Right lobe of liver (tissue), 6 donors: ENCODE measurements around the gene NME4. TPM values are rescaled to one million over a fixed set of nuclear protein-coding genes. Genes with fewer than 3 reads are reported as not detected.

Experiments
- ATAC-seq, 4 donors: fragments of 200-7000 bp; cut with Tn5 transposase; one replicate each; pipeline ENCODE4 v1.9.1; 2020; ENCODE audit warnings: mild to moderate bottlenecking in 4 of 4, moderate library complexity in 4 of 4
- DNase-seq, 3 donors: peaks; one replicate each; pipeline ENCODE4 v3.0.0-alpha.2; 2020
- H3K27ac ChIP-seq, 3 donors: fragments of 200-600 bp; one replicate each; pipeline ENCODE4 v1.8.0; 2022
- H3K27me3 ChIP-seq, 2 donors: fragments of 200-600 bp; one replicate each; pipeline ENCODE4 v1.8.0; 2022
- H3K36me3 ChIP-seq, 4 donors: fragments of 200-600 bp; sonication (generic) in 1 of 4; one replicate each; pipeline versions ENCODE4 v1.5.1 to v1.8.0; 2017 to 2022; ENCODE audit warnings: control low read depth in 1 of 4
- H3K4me1 ChIP-seq, 4 donors: fragments of 200-600 bp; sonication (generic) in 1 of 4; one replicate each; pipeline versions ENCODE4 v1.5.1 to v1.8.0; 2017 to 2022; ENCODE audit warnings: control low read depth in 1 of 4
- H3K4me3 ChIP-seq, 3 donors: fragments of 200-600 bp; one replicate each; pipeline ENCODE4 v1.8.0; 2022
- H3K9me3 ChIP-seq, 4 donors: fragments of 200-600 bp; sonication (generic) in 1 of 4; one replicate each; pipeline versions ENCODE4 v1.5.1 to v1.8.0; 2017 to 2022; ENCODE audit warnings: control low read depth in 1 of 4
- POLR2A ChIP-seq: fragments of 450-650 bp; IDR thresholded peaks from one replicate; pipeline ENCODE4 v1.6.1; 2017; ENCODE audit warnings: antibody characterized with exemption, mild to moderate bottlenecking
- WGBS: methylation state at CpG from one replicate; pipeline ENCODE4 v1.1.6; 2018; ENCODE audit warnings: low coverage, low lambda C conversion rate; ENCODE audit not compliant: insufficient coverage; ENCODE audit errors: missing lambda C conversion rate; 5-methylcytosine and 5-hydroxymethylcytosine counted together
- intact Hi-C, 2 donors: fragments of 100-400 bp; cut with DNase I; formaldehyde crosslinking; loops; one replicate each; pipeline versions ENCODE4 v1.11.2 to v1.14.1; 2022
- total RNA-seq, 6 experiments: library from RNA; depleted of rRNA in 2 of 6; stranded (reverse); fragments of >200 nt in 2 of 6; fragmentation: NEBNext Ultra II Directional in 3 of 6; extraction: Animal tissue kit (Norgen Biotek cat#: 25700) in 3 of 6; gene quantifications; one replicate each; pipeline versions ENCODE4 v1.1.0 to v1.2.4, GENCODE V29; 2016 to 2023
- TF ChIP-seq, protein P1 (sequence below), 4 donors: fragments of 200-600 bp in 3 of 4; fragments of 450-650 bp in 1 of 4; IDR thresholded peaks; one replicate each; pipeline versions ENCODE4 v1.5.1 to v1.8.0; 2016 to 2022; ENCODE audit warnings: antibody characterized with exemption in 4 of 4, mild to moderate bottlenecking in 2 of 4
- donor health status: DM: no; HTN: yes; CAD: no.
- donor health status: DM: no; HTN: no; CAD: no.
- donor health status: DM: no; HTN: no; CAD: no.
- donor health status: DM: no; HTN: yes; CAD: no.
- donor health status: DM: no; HTN: yes; CAD: no.

NME4 gene
- total RNA-seq, 6 experiments from 2014 or later = 50.3 to 83.6 (median 61.0) TPM

DNA sequence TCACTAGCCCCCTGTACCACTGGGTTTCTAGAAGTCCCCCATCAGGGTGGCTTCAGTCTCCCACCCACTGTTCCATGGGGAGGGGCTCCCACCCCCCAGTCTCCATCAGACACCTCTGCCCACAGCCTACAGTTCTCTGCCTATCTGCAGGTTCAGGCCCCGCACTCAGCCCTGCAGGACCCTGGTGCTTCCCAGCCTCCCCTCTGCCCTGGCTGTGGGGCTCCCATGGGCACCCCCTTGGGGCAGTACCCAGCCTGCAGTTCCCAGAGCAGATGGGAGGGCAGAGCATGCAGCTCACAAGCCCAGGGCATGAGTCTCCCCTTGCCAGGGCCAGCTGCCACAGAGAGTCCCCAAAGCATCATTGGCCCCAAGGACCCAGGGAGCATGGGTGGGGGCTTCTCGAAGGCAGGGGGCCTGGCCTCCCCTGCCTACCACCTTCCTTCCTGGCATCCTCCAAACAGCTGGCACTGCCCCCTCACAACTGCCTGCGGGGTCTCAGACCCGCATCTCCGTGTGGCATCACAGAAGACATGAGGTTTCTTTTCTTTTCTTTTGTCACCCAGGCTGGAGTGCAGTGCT is 23.9 kb upstream of the NME4 start:
- 100% methylated on average over 2 of the region's 5 CpGs for WGBS
- DNase-seq = no peak
- intact Hi-C loops = no loop called here

DNA sequence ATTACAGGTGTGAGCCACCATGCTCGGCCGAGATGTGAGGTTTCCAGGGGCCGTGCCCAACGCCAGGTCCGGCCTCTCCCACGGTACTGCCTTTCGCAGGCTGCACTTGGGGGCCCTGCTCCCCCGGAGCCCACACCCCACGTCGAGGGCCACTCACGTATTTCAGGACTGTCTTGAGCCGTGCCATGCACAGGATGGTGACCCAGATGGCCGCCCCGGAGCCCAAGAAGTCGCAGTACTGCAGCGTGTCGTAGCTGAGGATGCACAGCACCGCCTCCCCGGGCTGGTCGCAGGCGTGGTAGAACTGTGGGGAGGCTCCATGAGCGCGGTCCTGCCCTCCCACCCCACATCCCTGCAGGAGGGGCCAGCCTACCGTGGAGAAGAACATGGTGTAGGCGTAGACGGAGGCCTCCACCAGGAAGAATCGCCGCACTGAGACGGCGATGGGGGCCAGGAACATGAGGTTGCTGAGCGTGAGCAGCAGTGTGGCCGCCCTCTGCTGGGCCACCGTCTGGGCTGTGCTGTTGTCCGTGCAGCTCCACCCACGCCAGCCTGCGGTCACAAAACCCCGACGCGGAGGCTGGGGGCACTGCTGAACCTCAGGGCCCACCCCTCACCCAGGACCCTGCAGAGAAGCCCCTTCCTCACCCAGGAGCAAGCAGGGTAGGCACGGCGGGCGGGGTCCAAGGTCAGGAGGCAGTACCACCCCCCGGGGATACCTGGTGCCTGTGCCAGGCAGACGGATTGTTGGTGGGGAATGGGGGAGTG is 23.0 kb upstream of the NME4 start:
- TF ChIP-seq POLR2A = no peak
- TF ChIP-seq, protein P1, sequence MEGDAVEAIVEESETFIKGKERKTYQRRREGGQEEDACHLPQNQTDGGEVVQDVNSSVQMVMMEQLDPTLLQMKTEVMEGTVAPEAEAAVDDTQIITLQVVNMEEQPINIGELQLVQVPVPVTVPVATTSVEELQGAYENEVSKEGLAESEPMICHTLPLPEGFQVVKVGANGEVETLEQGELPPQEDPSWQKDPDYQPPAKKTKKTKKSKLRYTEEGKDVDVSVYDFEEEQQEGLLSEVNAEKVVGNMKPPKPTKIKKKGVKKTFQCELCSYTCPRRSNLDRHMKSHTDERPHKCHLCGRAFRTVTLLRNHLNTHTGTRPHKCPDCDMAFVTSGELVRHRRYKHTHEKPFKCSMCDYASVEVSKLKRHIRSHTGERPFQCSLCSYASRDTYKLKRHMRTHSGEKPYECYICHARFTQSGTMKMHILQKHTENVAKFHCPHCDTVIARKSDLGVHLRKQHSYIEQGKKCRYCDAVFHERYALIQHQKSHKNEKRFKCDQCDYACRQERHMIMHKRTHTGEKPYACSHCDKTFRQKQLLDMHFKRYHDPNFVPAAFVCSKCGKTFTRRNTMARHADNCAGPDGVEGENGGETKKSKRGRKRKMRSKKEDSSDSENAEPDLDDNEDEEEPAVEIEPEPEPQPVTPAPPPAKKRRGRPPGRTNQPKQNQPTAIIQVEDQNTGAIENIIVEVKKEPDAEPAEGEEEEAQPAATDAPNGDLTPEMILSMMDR (IDR thresholded peaks at IDR 0.05) = no peak
- Histone ChIP-seq H3K36me3 (peaks cover 0 to 11% (median 0%) of the 10 kb centered on the region in 4 donors), H3K9me3 (no peaks in the 10 kb centered on the region), H3K4me1 (peaks cover 0 to 5% (median 2%) of the 10 kb centered on the region in 4 donors), H3K4me3 (no peak overlapping the region), H3K27ac (no peak overlapping the region), H3K27me3 (no peaks in the 10 kb centered on the region)
- peak in 1 of 3 donors; percentile 47 for DNase-seq
- no peak for ATAC-seq
- 91% methylated on average over 23 of the region's 44 CpGs for WGBS
- intact Hi-C loops = no loop called here

More for the DNA sequence above, 23.9 kb upstream of the NME4 start:
- H3K27ac ChIP-seq = no peak overlapping the region
- no peak overlapping the region for H3K4me3 ChIP-seq
- peaks cover 0 to 20% (median 0%) of the 10 kb centered on the region in 4 donors for H3K36me3 ChIP-seq
- ATAC-seq = no peak
- no peaks in the 10 kb centered on the region for H3K27me3 ChIP-seq
- TF ChIP-seq, protein P1 (IDR thresholded peaks at IDR 0.05) = no peak
- TF ChIP-seq POLR2A = no peak
- H3K4me1 ChIP-seq = peaks cover 0 to 5% (median 2%) of the 10 kb centered on the region in 4 donors
- H3K9me3 ChIP-seq = no peaks in the 10 kb centered on the region

DNA sequence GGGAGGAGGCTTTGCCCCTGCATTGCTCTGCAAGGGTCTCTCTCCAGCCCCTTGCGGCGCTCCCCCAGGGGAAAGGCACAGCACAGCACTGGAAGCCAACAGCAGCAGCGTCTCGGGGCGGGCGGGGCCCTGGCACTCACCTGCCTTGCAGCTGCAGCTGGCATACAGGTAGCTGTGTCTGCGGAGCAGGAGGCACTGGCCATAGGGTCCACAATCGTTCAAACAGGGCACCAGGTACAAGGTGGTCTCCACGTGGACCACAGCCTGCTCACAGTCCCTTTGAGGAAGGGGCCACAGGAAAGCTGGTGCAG is 22.4 kb upstream of the NME4 start:
- Histone ChIP-seq H3K4me1 (peaks cover 0 to 4% (median 2%) of the 10 kb centered on the region in 4 donors), H3K9me3 (no peaks in the 10 kb centered on the region), H3K27me3 (no peaks in the 10 kb centered on the region), H3K36me3 (peaks cover 0 to 11% (median 0%) of the 10 kb centered on the region in 4 donors), H3K27ac (no peak overlapping the region), H3K4me3 (no peak overlapping the region)
- intact Hi-C loops = no loop called here
- peak in 1 of 3 donors; percentile 54 for DNase-seq
- ATAC-seq = no peak
- 80% methylated on average over 2 of the region's 9 CpGs for WGBS
- TF ChIP-seq POLR2A = no peak
- TF ChIP-seq, protein P1 (IDR thresholded peaks at IDR 0.05) = no peak

DNA sequence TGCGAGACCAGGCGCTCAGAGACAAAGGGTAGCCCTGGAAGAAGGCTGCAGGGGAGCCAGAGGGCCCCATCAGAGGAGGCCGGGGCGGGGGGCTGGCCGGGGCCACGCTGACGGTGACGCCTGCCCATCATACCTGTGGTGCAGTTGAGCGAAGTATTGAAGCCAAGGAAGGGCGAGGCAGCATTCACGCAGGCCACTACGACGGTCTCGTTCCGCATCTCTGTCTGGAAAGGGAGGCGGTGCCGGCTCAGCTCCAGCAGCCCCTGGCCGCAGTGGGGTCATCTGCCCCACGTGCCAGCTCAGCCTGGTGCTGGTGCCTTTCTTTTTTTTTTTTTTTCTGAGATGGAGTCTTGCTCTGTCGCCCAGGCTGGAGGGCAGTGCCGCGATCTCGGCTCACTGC is 21.8 kb upstream of the NME4 start:
- intact Hi-C loops = no loop called here
- H3K4me3 ChIP-seq = no peak overlapping the region
- ATAC-seq (no peak), DNase-seq (no peak)
- no peaks in the 10 kb centered on the region for H3K9me3 ChIP-seq
- no peak for TF ChIP-seq POLR2A
- TF ChIP-seq, protein P1 (IDR thresholded peaks at IDR 0.05) = no peak
- no peak overlapping the region for H3K27ac ChIP-seq
- H3K4me1 ChIP-seq = no peaks in the 10 kb centered on the region
- no peaks in the 10 kb centered on the region for H3K27me3 ChIP-seq
- WGBS = 100% methylated on average over 3 of the region's 23 CpGs
- peaks cover 0 to 11% (median 0%) of the 10 kb centered on the region in 4 donors for H3K36me3 ChIP-seq
